HUES64 (cell line): Measurements from ENCODE around the gene GTF2I.
"Not testable (repeated sequence)": the region's sequence is repeated elsewhere in the genome, so short reads cannot be mapped to it uniquely, and the experiment has no call there.

Experiments used
- H3K27ac ChIP-seq: 2 replicates; pipeline ENCODE4 v1.7.0; 2013; ENCODE audit warnings: low read depth, low read length, inconsistent platforms
- H3K27me3 ChIP-seq: 2 replicates; pipeline ENCODE4 v1.6.1; 2013; ENCODE audit warnings: mild to moderate bottlenecking, low read length; ENCODE audit not compliant: insufficient read depth
- H3K36me3 ChIP-seq: 2 replicates; pipeline ENCODE4 v1.6.1; 2013; ENCODE audit warnings: mild to moderate bottlenecking, low read length; ENCODE audit not compliant: insufficient read depth
- H3K4me1 ChIP-seq: 2 replicates; pipeline ENCODE4 v1.6.1; 2013; ENCODE audit warnings: mild to moderate bottlenecking, low read length, moderate library complexity; ENCODE audit not compliant: insufficient read depth
- H3K4me3 ChIP-seq: 2 replicates; pipeline ENCODE4 v1.5.1; 2013; ENCODE audit warnings: mild to moderate bottlenecking, low read length, moderate library complexity
- H3K9ac ChIP-seq: 2 replicates; pipeline ENCODE4 v1.6.1; 2013; ENCODE audit warnings: mild to moderate bottlenecking, low read depth, low read length
- H3K9me3 ChIP-seq: 2 replicates; pipeline ENCODE4 v1.6.1; 2013; ENCODE audit warnings: low read depth, low read length; ENCODE audit not compliant: insufficient read depth
- WGBS: fragments of 150-250, 120-280 bp; methylation state at CpG from one replicate; pipeline ENCODE4 v1.1.7; 2013; ENCODE audit warnings: missing lambda C conversion rate; 5-methylcytosine and 5-hydroxymethylcytosine counted together

Gene GTF2I

DNA sequence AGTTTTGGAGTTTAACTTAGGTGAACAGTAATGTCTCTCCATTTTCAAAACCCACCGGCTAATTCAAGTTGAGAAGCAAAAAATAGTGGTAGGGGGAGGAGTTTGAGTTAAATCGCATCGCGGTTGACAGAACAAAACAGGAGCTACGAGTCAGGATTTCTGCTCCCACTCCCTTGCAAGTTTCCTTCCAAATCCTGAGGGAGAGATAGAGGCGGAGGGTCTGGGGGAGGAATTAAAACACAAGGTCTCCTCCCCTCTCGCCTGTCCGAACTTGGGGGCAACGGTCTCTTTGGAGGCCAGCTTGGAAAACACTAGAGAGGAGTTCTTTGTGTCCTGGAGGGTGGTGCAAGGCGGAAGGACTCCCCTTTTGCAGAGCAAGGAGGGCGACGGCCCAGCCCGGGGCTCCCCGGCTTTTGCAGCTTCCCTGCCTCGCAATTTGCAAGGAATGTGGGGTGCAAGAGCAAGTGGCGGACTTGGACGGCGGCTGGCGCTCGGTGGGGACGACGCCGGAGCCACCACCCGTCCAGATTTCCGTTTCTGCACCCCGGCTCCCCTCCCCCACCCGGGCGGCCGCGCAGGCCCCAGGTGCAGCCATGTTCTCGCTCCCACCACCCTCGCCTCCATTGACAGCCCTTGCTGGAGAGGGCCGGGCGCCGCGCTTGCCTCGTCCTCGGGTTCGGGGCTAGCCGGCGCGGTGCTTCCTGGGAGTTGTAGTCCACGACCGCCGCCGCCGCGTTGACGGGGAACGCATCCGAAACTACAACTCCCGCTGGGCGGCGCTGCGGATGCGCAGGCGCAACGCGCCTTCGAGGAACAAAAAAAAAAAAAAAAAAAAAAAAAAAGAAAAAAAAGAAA, 454 bp upstream of the GTF2I start:
- H3K36me3 ChIP-seq: no peaks in the 10 kb centered on the region; the same call in 1 of the 2 replicates
- peak overlapping the region; percentile 98 for H3K9ac ChIP-seq
- H3K9me3 ChIP-seq: no peaks in the 10 kb centered on the region
- H3K4me1 ChIP-seq: peaks cover 32% of the 10 kb centered on the region
- H3K4me3 ChIP-seq: peak overlapping the region; percentile 93
- H3K27me3 ChIP-seq: no peaks in the 10 kb centered on the region
- WGBS: under 1% methylated on average over 60 of the region's 60 CpGs
- H3K27ac ChIP-seq: peak overlapping the region; percentile 99

DNA sequence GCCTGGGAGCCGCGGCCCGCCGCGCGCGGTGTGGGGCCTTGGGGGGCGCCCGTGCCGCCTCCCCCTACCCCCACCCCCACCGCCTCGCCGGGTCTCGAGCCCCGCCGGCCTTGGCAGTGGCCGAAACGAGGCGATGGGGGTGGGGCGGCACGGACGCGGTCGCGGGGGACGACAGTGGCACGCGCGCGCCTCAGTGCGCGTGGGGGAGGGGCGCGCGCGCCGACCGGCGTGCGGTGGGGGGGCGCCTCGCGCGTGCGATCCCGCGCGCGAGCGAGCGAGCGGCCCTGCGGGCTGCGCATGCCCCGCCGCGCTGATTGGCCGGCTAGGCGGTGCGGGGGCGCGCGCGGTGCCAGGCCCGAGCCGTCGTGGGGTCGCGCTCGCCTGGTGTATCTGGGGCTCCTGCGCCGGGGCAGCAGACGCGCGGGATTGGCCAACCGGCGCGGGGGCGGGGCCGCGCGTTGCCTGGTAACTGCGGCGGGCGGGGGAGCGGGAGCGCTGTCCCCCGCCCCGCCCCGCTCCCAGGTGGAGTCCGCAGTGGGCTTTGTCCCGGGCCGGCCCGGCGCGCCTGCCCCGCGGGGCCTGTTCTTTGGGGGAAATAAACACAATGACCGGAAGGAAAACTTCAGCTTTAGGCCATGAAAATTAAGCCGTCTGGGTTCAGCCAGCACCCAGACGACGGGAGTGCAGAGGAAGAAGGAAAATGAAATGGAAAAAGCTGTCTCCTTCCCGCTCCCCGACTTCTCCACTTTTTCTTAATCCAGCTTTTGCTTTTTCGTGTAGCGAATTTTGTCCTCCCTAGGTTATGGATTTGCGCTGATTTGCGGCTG, 873 bp downstream of the GTF2I start:
- Histone ChIP-seq H3K36me3 (no peaks in the 10 kb centered on the region; the same call in 1 of the 2 replicates), H3K9ac (peak overlapping the region; percentile 98), H3K4me3 (peak overlapping the region; percentile 93), H3K27ac (peak overlapping the region; percentile 99), H3K4me1 (peaks cover 44% of the 10 kb centered on the region), H3K27me3 (no peaks in the 10 kb centered on the region), H3K9me3 (no peaks in the 10 kb centered on the region)
- under 1% methylated on average over 106 of the region's 108 CpGs for WGBS

DNA sequence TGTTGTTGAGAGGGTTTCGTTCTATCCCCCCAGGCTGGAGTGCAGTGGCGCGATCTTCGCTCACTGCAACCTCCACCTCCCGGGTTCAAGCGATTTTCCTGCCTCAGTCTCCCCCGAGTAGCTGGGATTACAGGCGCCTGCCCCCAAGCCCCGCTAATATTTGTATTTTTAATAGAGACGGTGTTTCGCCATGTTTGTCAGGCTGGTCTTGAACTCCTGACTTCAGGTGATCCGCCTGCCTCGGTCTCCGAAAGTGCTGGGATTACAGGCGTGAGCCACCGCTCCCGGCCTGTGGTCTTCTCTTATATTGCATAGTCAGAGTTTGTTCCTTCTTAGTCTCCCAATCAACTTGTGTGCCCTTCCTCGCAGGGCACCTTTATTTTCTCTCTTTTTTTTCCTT, 2.7 kb downstream of the GTF2I start:
- H3K27ac ChIP-seq: peak overlapping the region; percentile 96
- H3K4me1 ChIP-seq: peaks cover 48% of the 10 kb centered on the region
- H3K4me3 ChIP-seq: peak overlapping the region; percentile 93
- H3K9ac ChIP-seq: peak overlapping the region; percentile 78
- WGBS: 19% methylated on average over 18 of the region's 18 CpGs
- H3K27me3 ChIP-seq, H3K9me3 ChIP-seq, H3K36me3 ChIP-seq: not testable (repeated sequence)

DNA sequence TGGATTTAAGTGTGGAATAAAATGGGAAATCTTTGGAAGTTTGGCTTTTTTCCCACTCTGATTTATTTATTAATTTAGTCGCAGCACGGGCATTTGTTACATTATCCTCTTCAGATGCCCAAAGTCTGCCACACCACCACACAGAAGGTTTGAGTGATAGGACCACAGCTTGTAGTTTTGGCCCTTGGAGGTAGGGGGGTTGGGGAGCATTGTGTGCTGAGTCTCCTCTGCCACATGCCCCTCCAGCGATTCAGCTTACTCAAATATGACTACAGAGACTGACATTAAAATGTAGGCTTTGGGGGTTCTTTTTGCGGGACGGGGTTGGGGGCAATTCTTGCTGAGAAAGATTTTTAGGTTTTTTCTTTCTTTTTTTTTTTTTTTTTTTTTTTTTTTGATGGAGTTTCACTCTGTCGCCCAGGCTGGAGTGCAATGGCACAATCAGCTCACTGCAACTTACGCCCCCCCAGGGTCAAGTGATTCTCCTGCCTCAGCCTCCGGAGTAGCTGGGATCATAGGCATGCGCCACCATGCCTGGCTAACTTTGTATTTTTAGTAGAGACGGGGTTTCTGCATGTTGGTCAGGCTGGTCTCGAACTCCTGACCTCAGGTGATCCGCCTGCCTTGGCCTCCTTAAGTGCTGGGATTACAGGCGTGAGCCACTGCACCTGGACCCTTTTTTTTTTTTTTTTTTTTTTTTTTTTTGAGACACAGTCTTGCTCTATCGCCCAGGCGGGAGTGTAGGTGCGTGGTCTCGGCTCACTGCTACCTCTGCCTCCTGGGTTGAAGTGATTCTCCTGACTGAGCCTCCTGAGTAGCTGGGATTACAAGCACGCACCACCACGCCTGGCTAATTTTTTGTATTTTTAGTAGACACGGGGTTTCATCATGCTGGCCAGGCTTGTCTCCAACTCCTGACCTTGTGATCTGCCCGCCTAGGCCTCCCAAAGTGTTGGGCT, 4.6 kb downstream of the GTF2I start:
- not testable (repeated sequence) for H3K9me3 ChIP-seq, H3K4me3 ChIP-seq, H3K27me3 ChIP-seq
- Histone ChIP-seq H3K9ac (peak overlapping the region; percentile 2; the same call in 1 of the 2 replicates), H3K27ac (peak overlapping the region; percentile 96; the same call in 1 of the 2 replicates), H3K36me3 (peaks cover 16% of the 10 kb centered on the region), H3K4me1 (peaks cover 37% of the 10 kb centered on the region)
- WGBS: 86% methylated on average over 16 of the region's 21 CpGs

DNA sequence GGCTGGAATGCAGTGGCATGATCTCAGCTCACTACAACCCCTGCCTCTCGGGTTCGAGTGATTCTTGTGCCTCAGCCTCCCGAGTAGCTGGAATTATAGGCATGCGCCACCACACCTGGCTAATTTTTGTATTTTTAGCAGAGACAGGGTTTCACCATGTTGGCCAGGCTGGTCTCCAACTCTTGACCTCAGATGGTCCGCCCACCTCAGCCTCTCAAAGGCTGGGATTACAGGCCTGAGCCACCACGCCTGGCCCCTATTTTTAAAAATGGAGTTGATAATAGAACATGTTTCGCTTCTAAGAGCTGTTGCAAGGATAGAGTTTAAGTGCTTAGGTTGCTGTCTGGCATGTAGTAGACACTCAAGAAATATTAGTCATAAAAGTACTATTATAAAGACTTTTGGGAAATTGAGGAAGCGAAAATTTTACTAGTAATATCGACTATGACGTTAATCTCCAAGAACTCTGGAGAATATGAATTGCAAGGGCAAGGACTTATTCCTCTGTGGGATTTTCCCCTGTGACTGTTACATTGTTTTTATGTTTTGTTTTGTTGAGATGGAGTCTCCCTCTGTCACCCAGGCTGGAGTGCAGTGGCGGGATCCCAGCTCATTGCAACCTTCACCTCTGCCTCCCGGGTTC, 7.9 kb downstream of the GTF2I start:
- no peaks in the 10 kb centered on the region for H3K27me3 ChIP-seq
- no peak overlapping the region for H3K9ac ChIP-seq
- H3K4me3 ChIP-seq: no peak overlapping the region
- WGBS: 98% methylated on average over 12 of the region's 12 CpGs
- H3K36me3 ChIP-seq: peaks cover 33% of the 10 kb centered on the region
- H3K9me3 ChIP-seq: no peaks in the 10 kb centered on the region
- peaks cover 31% of the 10 kb centered on the region for H3K4me1 ChIP-seq
- no peak overlapping the region for H3K27ac ChIP-seq

DNA sequence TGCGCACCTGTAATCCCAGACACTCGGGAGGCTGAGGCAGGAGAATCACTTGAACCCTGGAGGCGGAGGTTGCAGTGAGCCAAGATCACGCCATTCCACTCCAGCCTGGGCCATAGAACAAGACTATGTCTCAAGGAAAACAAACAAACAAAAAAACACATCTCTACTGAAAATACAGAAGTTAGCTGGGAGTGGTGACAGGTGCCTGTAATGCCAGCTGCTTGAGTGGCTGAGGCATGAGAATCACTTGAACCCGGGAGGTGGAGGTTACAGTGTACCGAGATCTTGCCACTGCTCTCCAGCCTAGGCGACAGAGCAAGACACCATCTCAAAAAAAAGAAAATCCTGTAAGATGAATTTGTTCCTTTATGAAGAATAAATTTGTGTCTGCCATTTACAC, 9.5 kb downstream of the GTF2I start:
- not testable (repeated sequence) for H3K27ac ChIP-seq, H3K4me3 ChIP-seq, H3K27me3 ChIP-seq, H3K9me3 ChIP-seq, H3K9ac ChIP-seq
- H3K36me3 ChIP-seq: peaks cover 38% of the 10 kb centered on the region
- peaks cover 19% of the 10 kb centered on the region for H3K4me1 ChIP-seq
- 96% methylated on average over 7 of the region's 7 CpGs for WGBS

DNA sequence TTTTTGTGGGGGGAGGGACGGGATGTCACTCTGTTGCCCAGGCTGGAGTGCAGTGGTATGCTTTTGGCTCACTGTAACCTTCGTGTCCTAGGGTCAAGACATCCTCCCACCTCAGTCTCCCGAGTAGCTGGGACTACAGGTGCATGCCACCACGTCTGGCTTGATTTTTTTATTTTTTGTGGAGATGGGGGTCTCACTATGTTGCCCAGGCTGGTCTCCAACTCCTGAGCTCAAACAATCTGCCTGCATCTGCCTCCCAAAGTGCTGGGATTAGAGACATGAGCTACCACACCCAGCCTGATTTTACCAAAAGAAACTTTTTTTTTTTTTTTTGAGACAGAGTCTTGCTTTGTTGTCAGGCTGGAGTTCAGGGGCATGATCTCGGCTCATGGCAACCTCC, 10.0 kb downstream of the GTF2I start:
- peaks cover 20% of the 10 kb centered on the region for H3K4me1 ChIP-seq
- H3K9me3 ChIP-seq, H3K4me3 ChIP-seq, H3K27me3 ChIP-seq, H3K9ac ChIP-seq, H3K27ac ChIP-seq: not testable (repeated sequence)
- peaks cover 40% of the 10 kb centered on the region for H3K36me3 ChIP-seq
- 98% methylated on average over 5 of the region's 5 CpGs for WGBS

DNA sequence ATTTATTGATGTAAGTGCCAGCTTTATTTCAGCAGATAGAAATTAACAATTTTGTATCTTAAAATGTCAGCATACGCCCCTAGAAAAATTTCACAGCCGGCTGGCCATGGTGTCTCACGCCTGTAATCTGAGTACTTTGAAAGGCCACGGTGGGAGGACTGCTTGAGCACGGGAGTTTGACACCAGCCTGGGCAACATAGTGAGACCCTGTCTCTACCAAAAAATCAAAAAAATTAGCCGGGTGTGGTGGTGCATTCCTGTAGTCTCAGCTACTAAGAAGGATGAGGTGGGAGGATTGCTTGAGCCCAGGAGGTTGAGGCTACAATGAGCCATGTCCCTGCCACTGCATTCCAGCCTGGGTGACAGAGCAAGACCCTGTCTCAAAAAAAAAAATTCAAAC, 14.1 kb downstream of the GTF2I start:
- Histone ChIP-seq H3K27me3 (no peaks in the 10 kb centered on the region), H3K9me3 (no peaks in the 10 kb centered on the region), H3K27ac (no peak overlapping the region), H3K36me3 (peaks cover 47% of the 10 kb centered on the region), H3K9ac (no peak overlapping the region), H3K4me3 (no peak overlapping the region), H3K4me1 (peaks cover 5% of the 10 kb centered on the region)
- WGBS: 94% methylated on average over 6 of the region's 6 CpGs

DNA sequence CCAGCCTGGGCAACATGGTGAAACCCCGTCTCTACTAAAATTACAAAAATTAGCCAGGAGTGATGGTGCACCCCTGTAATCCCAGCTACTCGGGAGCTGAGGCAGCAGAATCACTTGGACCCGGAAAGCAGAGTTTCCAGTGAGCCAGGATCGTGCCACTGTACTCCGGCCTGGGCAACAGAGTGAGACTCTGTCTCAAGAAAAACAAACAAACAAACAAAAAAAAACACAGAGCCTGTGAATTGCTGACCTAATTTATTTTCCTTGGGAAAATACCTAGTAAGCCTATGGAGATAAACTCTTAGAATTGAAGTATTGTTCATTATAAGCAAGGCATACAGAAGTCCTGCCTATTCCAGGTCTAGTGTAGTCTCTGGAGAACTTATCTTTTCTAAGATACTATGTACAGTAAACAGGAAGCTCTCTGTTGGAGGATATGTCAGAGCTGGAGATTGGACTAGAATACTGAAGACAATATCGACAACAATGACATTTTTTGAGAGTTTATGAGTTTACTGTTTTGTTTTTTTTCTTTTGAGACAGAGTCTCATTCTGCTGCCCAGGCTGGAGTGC, 14.9 kb downstream of the GTF2I start:
- Histone ChIP-seq H3K9ac (no peak overlapping the region), H3K4me3 (no peak overlapping the region), H3K4me1 (peaks cover 5% of the 10 kb centered on the region), H3K36me3 (peaks cover 45% of the 10 kb centered on the region), H3K9me3 (no peaks in the 10 kb centered on the region), H3K27me3 (no peaks in the 10 kb centered on the region), H3K27ac (no peak overlapping the region)
- 92% methylated on average over 6 of the region's 6 CpGs for WGBS

DNA sequence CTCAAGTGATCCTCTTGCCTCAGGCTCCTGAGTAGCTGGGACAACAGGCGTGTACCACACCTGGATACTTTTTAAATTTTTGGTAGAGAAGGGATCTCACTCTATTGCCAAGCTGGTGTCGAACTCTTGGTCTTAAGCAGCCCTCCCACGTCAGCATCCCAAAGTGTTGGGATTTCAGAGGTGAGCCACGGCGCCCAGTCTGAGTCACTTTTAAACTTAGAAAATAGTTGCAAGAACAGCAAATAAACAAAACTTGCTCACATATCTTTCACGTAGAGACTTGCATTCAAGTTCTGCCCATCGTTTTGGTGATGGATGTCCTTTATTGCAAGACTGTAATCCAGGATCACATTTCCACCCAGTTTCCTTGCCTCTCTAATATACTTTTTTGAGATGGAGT, 16.6 kb downstream of the GTF2I start:
- Histone ChIP-seq H3K27me3 (no peaks in the 10 kb centered on the region), H3K36me3 (peaks cover 52% of the 10 kb centered on the region), H3K4me1 (peaks cover 5% of the 10 kb centered on the region), H3K9ac (no peak overlapping the region), H3K9me3 (no peaks in the 10 kb centered on the region), H3K4me3 (no peak overlapping the region), H3K27ac (no peak overlapping the region)
- 94% methylated on average over 7 of the region's 7 CpGs for WGBS
